Measurements from ENCODE around the gene STX16.

Gene STX16

DNA sequence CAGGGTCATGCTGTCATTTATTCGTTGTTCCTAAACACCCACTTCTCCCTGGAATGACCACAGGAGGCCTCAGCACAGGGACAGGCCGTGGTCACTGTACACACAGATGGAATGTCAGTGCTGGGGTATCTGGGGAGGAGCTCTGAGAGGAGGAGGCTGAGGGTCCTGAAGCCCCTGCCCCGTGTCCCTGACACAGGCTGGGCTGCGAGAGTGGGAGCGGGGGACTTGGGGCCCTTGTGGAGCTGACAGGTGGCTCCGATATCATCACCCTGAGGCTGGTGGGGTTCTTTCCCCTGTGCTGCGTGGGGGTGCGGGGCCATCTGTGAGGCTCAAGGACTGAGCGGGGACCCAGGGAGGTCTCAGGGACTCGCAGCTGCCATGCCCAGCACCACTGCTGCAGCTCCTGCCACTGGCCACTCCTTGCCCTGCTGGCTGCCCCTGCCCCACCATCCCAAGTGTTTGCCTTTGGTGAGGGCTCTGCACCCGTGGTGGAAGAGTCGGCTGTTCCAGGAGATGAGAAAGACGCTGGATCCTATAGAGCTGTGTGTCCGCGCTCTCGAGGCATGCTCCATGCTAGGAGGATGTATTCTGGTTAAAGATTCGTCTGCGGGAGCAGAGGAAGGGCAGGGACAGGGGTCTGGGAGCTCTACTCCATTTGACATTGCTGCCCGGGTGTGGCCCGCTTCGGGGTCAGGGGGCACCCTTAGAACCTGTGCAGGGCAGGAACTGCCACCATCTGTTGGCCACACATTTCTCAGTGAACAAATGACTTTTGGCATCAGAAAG, 60.4 kb downstream of the STX16 start:
- Histone ChIP-seq H3K9me3 (ENCODE audit: low read length) (no peaks in the 10 kb centered on the region), H3K27ac (ENCODE audit: low read depth, low read length, poor library complexity, severe bottlenecking) (no peak overlapping the region), H3K4me1 (ENCODE audit: insufficient read depth, low read length, severe bottlenecking) (no peaks in the 10 kb centered on the region), H3F3A (ENCODE audit: insufficient read depth, low read length) (no peaks in the 10 kb centered on the region), H3K9me2 (ENCODE audit: low read depth, low read length) (no peaks in the 10 kb centered on the region), H3K4me3 (ENCODE audit: low read depth, low read length, poor library complexity, severe bottlenecking) (no peak overlapping the region), H3K36me3 (ENCODE audit: insufficient read depth, low read length) (no peaks in the 10 kb centered on the region), H3K79me2 (ENCODE audit: insufficient read depth, low read length) (no peaks in the 10 kb centered on the region), H3K4me2 (ENCODE audit: low read length) (no peak overlapping the region), H2AFZ (ENCODE audit: low read length) (no peak overlapping the region), H3K27me3 (ENCODE audit: insufficient read depth, low read length) (no peaks in the 10 kb centered on the region), H4K20me1 (ENCODE audit: insufficient read depth, low read length) (no peaks in the 10 kb centered on the region), H3K9ac (ENCODE audit: low read length) (no peak overlapping the region)
- TF ChIP-seq, protein P1, sequence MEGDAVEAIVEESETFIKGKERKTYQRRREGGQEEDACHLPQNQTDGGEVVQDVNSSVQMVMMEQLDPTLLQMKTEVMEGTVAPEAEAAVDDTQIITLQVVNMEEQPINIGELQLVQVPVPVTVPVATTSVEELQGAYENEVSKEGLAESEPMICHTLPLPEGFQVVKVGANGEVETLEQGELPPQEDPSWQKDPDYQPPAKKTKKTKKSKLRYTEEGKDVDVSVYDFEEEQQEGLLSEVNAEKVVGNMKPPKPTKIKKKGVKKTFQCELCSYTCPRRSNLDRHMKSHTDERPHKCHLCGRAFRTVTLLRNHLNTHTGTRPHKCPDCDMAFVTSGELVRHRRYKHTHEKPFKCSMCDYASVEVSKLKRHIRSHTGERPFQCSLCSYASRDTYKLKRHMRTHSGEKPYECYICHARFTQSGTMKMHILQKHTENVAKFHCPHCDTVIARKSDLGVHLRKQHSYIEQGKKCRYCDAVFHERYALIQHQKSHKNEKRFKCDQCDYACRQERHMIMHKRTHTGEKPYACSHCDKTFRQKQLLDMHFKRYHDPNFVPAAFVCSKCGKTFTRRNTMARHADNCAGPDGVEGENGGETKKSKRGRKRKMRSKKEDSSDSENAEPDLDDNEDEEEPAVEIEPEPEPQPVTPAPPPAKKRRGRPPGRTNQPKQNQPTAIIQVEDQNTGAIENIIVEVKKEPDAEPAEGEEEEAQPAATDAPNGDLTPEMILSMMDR (IDR thresholded peaks at IDR 0.05; ENCODE audit: low read length), result no peak
- TF ChIP-seq EZH2 (IDR thresholded peaks at IDR 0.05; ENCODE audit: borderline replicate concordance, low read length), result no peak

DNA sequence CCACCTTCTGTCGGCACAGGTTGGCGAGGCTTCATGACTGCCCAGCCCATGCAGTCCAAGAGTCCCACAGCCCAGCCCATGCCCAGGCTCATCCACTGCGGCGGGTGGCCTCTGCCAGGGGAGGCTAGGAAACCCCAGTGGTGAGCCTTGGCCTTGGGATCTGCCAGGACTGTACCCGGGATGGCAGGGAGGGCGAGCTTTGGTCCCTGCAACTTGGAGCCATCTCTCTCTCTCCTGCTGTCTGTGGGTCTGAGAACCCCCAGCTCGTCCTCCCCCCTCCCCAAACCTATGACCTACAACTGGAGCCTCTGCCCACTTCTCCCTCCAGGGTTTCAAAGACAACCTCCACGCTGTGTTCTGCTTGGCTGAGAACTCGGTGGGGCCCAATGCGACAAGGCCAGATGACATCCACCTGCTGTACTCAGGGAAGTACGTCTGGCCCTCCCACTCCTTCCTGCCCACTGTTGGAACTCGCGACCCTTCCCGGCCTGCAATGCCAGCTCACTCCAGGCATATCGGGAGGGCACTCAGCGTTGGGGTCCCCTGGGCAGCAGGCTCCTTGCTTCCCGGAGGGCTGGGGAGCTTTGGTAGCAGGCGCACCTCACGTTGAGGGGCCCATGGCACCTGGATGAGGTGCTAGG, 61.2 kb downstream of the STX16 start:
- H3K9me3 ChIP-seq (ENCODE audit: low read length), result no peaks in the 10 kb centered on the region
- no peak overlapping the region for H3K4me2 ChIP-seq (ENCODE audit: low read length)
- H3K4me1 ChIP-seq (ENCODE audit: insufficient read depth, low read length, severe bottlenecking), result no peaks in the 10 kb centered on the region
- H4K20me1 ChIP-seq (ENCODE audit: insufficient read depth, low read length), result no peaks in the 10 kb centered on the region
- TF ChIP-seq, protein P1 (IDR thresholded peaks at IDR 0.05; ENCODE audit: low read length), result no peak
- TF ChIP-seq EZH2 (IDR thresholded peaks at IDR 0.05; ENCODE audit: borderline replicate concordance, low read length), result no peak
- no peak overlapping the region for H3K4me3 ChIP-seq (ENCODE audit: low read depth, low read length, poor library complexity, severe bottlenecking)
- no peaks in the 10 kb centered on the region for H3K27me3 ChIP-seq (ENCODE audit: insufficient read depth, low read length)
- H3K27ac ChIP-seq (ENCODE audit: low read depth, low read length, poor library complexity, severe bottlenecking), result no peak overlapping the region
- H2AFZ ChIP-seq (ENCODE audit: low read length), result no peak overlapping the region
- no peaks in the 10 kb centered on the region for H3K9me2 ChIP-seq (ENCODE audit: low read depth, low read length)
- H3F3A ChIP-seq (ENCODE audit: insufficient read depth, low read length), result no peaks in the 10 kb centered on the region
- H3K9ac ChIP-seq (ENCODE audit: low read length), result no peak overlapping the region
- H3K79me2 ChIP-seq (ENCODE audit: insufficient read depth, low read length), result no peaks in the 10 kb centered on the region
- no peaks in the 10 kb centered on the region for H3K36me3 ChIP-seq (ENCODE audit: insufficient read depth, low read length)

DNA sequence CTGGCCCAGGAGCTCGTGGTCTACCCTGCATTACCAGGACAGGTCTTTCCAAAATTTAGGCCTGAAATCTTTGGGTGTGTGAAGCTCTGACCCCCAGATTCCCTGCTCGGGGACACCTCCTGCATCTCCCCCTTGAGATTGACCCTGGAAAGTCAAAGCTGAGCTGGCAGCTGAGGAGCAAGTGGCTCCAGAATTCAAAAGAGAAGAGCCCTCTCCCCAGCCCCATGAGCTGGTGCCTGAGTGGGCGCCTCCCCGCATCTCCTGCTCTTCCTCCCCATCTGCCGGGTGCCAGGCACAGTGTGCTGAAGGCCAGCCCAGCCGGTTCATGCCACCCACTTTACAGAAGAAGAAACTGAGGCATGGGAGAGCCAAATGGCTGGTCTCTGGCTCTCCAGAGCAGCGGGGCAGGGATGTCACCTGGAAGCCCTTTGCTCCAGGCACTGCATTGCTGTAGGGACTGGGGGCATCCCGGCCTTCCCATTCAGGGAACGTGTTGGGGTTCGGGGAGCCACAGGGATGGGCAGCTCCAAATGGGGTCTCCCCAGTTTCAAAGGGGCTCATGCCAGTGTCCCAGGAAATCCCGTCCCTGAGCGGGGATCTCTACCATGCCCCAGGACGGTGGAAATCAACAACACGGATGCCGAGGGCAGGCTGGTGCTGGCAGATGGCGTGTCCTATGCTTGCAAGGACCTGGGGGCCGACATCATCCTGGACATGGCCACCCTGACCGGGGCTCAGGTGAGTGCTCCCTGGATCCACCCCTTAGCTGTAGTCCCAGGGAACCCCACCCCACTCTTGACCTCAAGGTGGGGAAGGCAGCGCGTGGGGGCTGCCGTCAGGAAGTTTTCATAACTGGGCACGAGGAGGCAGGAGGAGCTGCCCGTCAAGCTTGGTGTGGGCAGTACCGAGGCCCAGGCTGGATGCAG, 62.0 kb downstream of the STX16 start:
- no peak overlapping the region for H3K4me3 ChIP-seq (ENCODE audit: low read depth, low read length, poor library complexity, severe bottlenecking)
- no peak overlapping the region for H2AFZ ChIP-seq (ENCODE audit: low read length)
- no peak overlapping the region for H3K4me2 ChIP-seq (ENCODE audit: low read length)
- no peaks in the 10 kb centered on the region for H3K27me3 ChIP-seq (ENCODE audit: insufficient read depth, low read length)
- TF ChIP-seq, protein P1 (IDR thresholded peaks at IDR 0.05; ENCODE audit: low read length), result no peak
- TF ChIP-seq EZH2 (IDR thresholded peaks at IDR 0.05; ENCODE audit: borderline replicate concordance, low read length), result no peak
- H3K79me2 ChIP-seq (ENCODE audit: insufficient read depth, low read length), result no peaks in the 10 kb centered on the region
- no peaks in the 10 kb centered on the region for H3F3A ChIP-seq (ENCODE audit: insufficient read depth, low read length)
- H3K9me3 ChIP-seq (ENCODE audit: low read length), result no peaks in the 10 kb centered on the region
- H3K9ac ChIP-seq (ENCODE audit: low read length), result no peak overlapping the region
- H3K27ac ChIP-seq (ENCODE audit: low read depth, low read length, poor library complexity, severe bottlenecking), result no peak overlapping the region
- no peaks in the 10 kb centered on the region for H3K4me1 ChIP-seq (ENCODE audit: insufficient read depth, low read length, severe bottlenecking)
- H3K36me3 ChIP-seq (ENCODE audit: insufficient read depth, low read length), result no peaks in the 10 kb centered on the region
- H3K9me2 ChIP-seq (ENCODE audit: low read depth, low read length), result no peaks in the 10 kb centered on the region
- no peaks in the 10 kb centered on the region for H4K20me1 ChIP-seq (ENCODE audit: insufficient read depth, low read length)
